Muscle of arm (tissue), 12 donors: ENCODE measurements around the gene ADPRM. TPM values are rescaled to one million over a fixed set of nuclear protein-coding genes. Genes with fewer than 3 reads are reported as not detected.

Experiments
- polyA plus RNA-seq, 12 donors: library from polyadenylated mRNA; unstranded; fragments of 120-200 nt; gene quantifications; one replicate each; pipeline ENCODE4 v1.2.1, GENCODE V29; 2013; ENCODE audit not compliant: insufficient read length in 12 of 12

ADPRM gene
- polyA plus RNA-seq, 12 donors: 14.1 to 24.5 (median 18.3) TPM; not detected in 1

Other genes with a start within 250 kb of the ADPRM start
- gene MYH4, start 228.0 kb upstream of the ADPRM start, polyA plus RNA-seq: 1 to 10 TPM in 2 of 12 donors, under 1 TPM in 9, not detected in 1; 0.07 to 5.1 (median 0.44) TPM
- 10 to 100 TPM in 8 of 12 donors, 1 to 10 TPM in 3, not detected in 1; 5.8 to 20.0 (median 15.4) TPM for gene MYH1, start 179.1 kb upstream of the ADPRM start, polyA plus RNA-seq
- 100 to 1,000 TPM in 3 of 12 donors, 10 to 100 TPM in 9; 10.2 to 173 (median 70.2) TPM for gene MYH2, start 147.9 kb upstream of the ADPRM start, polyA plus RNA-seq
- gene MYH3, start 40.3 kb upstream of the ADPRM start, polyA plus RNA-seq: over 10,000 TPM in 8 of 12 donors, 1,000 to 10,000 TPM in 4; 4,109 to 17,402 (median 12,493) TPM
- 10 to 100 TPM in 11 of 12 donors, not detected in 1; 22.7 to 33.1 (median 26.3) TPM for gene SCO1, start 61 bp upstream of the ADPRM start, polyA plus RNA-seq
- 10 to 100 TPM in 7 of 12 donors, 1 to 10 TPM in 4, not detected in 1; 5.4 to 14.0 (median 10.7) TPM for gene TMEM220, start 32.4 kb downstream of the ADPRM start, polyA plus RNA-seq
- under 1 TPM in 6 of 12 donors, not detected in 6; 0.08 to 0.37 (median 0.21) TPM for gene TMEM238L, start 106.5 kb downstream of the ADPRM start, polyA plus RNA-seq
- gene PIRT, start 140.5 kb downstream of the ADPRM start, polyA plus RNA-seq: under 1 TPM in 8 of 12 donors, not detected in 4; 0.04 to 0.22 (median 0.11) TPM